Cardiac fibroblast (primary cell): Measurements from ENCODE around the gene CMTM1.

Experiments
- DNase-seq, 2 donors: peaks; one replicate each; pipeline versions ENCODE4 v3.0.0 to v3.0.0-alpha.2; 2010; ENCODE audit warnings: low read depth in 2 of 2
- H3K4me3 ChIP-seq, 2 donors: replicated peaks in 1 of 2; 1 replicate in 1 of 2; 2 replicates in 1 of 2; pipeline ENCODE4 v1.5.1; 2011; ENCODE audit warnings: low read depth in 2 of 2, low read length in 2 of 2, mild to moderate bottlenecking in 2 of 2, moderate library complexity in 1 of 2
- TF ChIP-seq, protein P1 (sequence below): IDR thresholded peaks from one replicate; pipeline ENCODE4 v1.5.1; 2011; ENCODE audit warnings: low read depth, mild to moderate bottlenecking, low read length, inconsistent platforms

The CMTM1 gene

DNA sequence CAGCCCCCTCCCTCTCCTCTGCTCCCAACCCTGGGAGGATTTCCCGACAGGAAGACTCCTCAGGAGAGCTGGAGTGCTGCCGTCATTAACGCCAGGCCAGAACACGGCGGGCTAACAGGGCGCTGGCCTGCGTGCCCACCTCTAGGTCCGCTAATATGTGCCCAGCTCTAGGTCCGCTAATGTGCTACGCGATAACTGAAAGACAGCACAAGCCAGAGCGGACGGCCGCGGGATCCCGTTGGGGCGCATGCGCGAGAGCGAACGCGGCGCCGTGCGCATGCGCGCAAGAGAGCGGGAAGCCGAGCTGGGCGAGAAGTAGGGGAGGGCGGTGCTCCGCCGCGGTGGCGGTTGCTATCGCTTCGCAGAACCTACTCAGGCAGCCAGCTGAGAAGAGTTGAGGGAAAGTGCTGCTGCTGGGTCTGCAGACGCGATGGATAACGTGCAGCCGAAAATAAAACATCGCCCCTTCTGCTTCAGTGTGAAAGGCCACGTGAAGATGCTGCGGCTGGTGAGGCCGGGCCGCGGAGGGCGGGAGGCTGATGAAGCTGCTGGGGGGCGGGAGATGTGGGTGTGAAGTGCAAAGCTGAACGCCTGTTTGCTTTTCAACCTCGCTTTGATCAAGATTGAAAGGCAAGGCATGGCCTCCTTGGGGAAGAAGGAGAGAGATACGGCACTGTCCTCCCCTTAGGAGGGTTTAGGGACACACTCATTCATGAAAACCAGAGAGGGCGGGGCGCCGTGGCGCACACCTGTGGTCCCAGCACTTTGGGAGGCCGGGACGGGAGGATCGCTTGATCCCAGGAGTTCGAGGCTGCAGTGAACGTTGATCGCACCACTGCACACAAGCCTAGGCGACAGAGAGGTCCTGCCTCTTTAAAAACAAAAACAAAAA lies 13.7 kb upstream of the CMTM1 start, which contains the start of gene CKLF:
TSS of gene CKLF (plus strand) at position 291 of the 892 bp plus-strand sequence. CDS start at position 431, 140 bp downstream.
- DNase-seq = peak; percentile 89 to 92
- TF ChIP-seq, protein P1, sequence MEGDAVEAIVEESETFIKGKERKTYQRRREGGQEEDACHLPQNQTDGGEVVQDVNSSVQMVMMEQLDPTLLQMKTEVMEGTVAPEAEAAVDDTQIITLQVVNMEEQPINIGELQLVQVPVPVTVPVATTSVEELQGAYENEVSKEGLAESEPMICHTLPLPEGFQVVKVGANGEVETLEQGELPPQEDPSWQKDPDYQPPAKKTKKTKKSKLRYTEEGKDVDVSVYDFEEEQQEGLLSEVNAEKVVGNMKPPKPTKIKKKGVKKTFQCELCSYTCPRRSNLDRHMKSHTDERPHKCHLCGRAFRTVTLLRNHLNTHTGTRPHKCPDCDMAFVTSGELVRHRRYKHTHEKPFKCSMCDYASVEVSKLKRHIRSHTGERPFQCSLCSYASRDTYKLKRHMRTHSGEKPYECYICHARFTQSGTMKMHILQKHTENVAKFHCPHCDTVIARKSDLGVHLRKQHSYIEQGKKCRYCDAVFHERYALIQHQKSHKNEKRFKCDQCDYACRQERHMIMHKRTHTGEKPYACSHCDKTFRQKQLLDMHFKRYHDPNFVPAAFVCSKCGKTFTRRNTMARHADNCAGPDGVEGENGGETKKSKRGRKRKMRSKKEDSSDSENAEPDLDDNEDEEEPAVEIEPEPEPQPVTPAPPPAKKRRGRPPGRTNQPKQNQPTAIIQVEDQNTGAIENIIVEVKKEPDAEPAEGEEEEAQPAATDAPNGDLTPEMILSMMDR = no peak
- H3K4me3 ChIP-seq = peak within 1 kb of the TSS; percentile 79 to 83

- H3K4me3 ChIP-seq = peak overlapping the region; percentile 79 to 83
- peak in 1 of 2 donors; percentile 19 for DNase-seq
- TF ChIP-seq, protein P1 = no peak
These were observed 13.0 kb upstream of the CMTM1 start for GRCh38 chr16:66553223-66553622.

GRCh38 chr16:66554021-66554420 lies 12.2 kb upstream of the CMTM1 start:
- no peak overlapping the region for H3K4me3 ChIP-seq
- DNase-seq = no peak
- TF ChIP-seq, protein P1 = no peak

DNA sequence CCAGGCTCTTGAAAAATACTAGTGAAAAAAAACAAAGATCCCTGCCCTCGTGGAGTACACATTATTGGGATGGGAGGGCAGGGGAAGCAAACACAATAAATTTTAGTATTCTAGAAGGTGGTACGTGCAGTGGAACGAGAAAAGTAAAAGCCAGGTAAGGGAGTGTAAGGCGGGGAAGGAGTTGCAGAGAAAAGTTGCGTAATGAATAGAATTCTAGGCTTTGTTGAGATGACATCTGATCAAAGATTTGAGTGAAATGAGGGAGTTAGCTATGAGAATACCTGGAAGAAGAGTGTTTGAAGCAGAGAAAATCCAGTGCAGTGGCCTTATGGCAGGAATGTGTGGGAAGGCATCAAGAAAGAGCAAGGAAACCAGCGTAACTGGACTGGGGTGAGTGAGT lies 11.7 kb upstream of the CMTM1 start:
- DNase-seq = no peak
- no peak overlapping the region for H3K4me3 ChIP-seq
- TF ChIP-seq, protein P1 = no peak

DNA sequence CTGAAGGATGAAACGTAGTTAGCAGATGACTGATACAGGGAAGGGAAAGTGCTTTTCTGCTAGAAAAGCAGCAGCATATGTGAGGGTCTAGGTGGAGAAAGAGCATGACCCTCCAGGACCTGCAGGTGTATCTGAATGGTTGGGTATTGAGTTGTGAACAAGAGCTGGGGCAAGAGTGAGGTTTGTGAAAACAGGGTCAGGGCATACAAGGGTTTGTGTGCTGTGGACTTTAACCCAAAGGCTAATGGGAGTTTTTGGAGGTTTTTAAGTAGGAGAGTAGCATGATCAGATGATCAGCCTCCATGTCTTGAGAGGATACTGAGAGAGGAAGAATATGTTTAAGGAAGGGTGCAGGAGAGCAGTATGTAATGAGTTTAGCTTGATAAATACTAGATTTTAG lies 6.1 kb upstream of the CMTM1 start:
- no peak for DNase-seq
- no peak overlapping the region for H3K4me3 ChIP-seq
- TF ChIP-seq, protein P1 = no peak

GRCh38 chr16:66561381-66562080 lies 4.7 kb upstream of the CMTM1 start:
- TF ChIP-seq, protein P1 = no peak
- DNase-seq = no peak
- H3K4me3 ChIP-seq = no peak overlapping the region
